ENCODE data around the gene BBLN.
"Not testable (repeated sequence)": the region's sequence is repeated elsewhere in the genome, so short reads cannot be mapped to it uniquely, and the experiment has no call there.

The BBLN gene

DNA sequence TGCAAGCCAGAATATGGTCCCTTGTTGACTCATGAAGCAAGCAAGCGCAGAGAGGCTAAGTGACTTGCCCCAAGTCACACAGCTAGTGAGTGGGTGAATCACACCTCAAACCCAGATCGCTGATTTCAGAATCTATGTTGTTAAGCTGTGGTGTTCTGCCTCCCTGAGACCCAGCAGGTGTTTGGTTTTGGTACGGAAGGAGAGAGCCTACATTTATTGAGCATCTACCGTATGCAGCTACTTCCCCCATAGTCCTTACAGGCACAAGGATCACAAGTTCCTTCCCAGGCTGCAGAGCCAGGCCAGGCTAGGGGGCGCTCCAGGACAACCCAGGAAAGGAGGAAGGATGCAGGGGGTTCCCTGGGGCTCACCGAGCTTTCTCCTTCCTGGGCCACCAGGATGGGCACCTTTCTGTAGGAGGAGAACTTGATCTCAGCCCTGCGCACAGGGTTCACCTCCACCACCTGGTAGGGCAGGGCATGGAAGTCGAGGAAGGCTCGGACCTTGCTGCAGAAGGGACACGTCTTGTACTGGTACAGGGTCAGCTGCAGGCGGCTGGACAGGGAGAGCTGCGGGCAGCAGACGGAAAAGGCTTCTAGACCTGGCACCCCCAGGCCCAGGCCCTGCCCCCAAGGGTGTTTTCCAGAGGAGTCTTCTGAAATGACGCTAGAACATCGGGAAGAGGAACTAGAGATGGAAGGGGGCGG is 35.0 kb upstream of the BBLN start:
- no peak for DNase-seq

DNA sequence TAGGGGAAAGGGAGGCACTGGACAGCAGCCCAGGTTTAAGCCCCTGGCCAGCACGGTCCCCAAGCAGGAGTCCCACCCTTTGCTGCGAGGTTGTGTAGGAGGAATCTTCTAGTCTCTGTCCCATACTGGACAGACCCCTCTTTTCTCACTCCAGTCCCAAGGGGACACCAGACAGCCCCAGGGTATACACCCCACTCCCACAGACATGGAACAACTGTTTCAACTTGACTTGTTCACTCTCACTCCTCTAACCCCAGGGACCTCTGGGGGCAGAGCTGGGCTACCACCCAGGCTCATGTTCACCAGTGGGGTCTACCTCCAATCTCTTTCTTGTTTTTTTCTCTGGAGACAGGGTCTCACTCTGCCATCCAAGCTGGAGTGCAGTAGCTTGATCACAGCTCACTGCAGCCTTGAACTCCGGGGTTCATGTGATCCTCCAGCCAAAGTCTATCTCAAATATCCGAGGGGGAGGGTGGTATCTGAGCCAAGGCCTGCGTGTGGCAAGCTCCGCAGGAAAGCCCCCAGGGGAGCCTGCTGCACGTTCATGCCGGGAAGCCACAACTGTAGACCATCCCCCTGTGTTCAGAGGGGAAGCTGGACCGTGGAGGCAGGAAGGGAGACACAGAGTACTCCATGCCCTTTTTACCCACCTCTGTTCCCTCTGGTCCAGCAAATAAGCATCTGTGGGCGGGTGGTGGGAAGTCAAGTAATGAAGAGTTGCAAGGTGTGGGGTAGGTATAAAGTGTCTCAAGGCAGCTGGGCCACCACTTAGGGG is 34.3 kb upstream of the BBLN start:
- DNase-seq, result no peak

DNA sequence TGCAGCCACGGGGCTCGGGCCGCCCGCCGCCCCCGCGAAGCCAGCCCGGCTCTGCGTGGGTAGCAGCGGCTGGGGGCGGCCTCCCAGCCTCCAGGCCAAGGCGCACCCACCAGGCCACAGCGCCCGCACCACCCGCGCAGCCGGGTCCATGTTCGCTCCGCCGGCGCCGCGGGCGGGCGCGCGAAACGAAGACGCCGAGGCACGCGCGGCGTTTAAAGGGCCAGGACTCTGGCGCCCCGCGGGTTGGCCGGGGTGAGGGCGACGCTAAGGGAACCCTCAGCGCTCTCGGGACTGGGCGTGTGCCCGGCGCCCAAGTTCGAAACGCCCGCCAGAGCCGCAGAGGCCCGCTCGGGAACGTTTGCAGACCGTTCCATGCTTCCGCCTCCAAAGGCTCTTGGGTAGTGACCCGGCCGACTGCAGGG is 32.5 kb upstream of the BBLN start, which contains the start of gene PTGES2:
Gene PTGES2, minus strand, starts transcription at position 162 of the 422 bp plus-strand sequence. Its CDS starts 12 bp downstream, at position 150.
- DNase-seq, result peak; percentile 15

DNA sequence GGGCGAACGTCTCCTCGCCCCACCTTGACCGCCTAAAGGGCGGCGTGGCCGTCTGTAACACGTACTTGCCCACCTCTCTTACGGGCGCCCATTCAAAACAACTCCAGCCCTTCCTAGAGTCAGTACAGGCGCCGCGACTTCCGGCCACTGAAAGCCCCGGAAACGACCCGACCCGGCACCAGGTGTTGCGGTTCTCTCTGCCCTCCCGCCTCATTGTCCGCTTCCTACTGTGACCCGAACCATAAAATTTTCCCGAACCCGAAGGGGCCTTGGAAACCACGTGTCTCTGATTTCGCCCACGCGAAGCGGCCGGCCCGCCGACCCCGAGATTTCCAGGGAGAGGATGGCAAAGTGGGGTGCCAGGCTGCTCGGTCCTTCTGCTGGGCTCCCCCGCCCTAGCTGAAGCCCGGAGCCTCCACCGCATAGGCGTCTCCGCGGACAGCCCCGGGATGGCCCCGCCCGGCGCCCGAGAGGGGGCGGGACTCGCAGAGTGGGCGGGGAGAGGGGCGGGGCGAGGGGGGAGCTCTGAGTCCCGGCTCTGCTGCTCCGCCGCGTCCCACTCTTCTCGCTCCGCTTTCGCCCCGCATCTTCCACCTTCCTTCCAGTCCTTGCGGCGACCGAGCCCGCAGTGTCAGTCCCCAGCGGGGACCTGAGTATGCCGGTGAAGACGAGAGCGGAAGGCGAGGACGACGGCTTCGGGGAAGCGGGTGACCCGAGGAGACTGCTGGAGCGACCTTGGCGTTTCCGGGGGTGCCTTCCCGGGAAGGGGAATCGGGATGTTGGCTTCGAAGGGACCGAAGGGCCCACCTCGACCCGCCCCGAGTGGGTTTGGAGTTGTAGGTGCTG is 31.9 kb upstream of the BBLN start:
- peak; percentile 38 for DNase-seq

DNA sequence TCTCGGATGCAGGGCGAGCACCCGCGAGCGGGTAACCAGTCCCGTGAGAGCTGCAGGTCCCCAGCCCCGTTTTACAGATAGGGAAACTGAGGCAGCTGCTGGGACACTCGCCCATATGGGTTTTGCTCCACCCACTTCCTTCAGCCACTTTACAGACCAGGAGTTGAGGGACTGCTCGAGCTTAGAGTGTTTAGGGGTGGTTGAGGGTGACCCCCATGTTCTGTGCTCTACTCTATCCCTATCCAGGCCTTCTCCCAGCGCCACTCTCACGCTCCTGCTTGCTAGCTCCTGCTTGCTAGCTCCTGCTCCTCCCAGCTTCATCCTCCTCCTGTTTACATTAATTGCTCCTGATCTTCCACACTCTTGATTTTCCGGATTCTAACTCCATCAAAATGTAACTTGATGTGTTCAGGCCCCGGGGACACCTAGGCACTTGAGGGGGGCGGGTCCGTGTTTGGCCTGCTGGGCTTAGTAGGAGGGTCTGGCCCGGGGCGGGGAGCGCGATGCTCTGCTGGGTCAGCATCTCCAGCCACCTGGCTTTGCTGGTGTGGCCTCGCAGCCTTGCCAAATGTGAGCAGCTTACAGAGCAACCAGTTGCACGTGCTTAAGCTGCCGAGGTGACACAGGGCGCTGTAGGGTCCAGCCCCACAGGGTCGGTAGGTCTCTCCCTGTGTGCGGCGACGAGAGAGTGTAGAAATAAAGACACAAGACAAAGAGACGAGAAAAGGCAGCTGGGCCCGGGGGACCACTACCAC is 31.1 kb upstream of the BBLN start:
- no peak for DNase-seq

DNA sequence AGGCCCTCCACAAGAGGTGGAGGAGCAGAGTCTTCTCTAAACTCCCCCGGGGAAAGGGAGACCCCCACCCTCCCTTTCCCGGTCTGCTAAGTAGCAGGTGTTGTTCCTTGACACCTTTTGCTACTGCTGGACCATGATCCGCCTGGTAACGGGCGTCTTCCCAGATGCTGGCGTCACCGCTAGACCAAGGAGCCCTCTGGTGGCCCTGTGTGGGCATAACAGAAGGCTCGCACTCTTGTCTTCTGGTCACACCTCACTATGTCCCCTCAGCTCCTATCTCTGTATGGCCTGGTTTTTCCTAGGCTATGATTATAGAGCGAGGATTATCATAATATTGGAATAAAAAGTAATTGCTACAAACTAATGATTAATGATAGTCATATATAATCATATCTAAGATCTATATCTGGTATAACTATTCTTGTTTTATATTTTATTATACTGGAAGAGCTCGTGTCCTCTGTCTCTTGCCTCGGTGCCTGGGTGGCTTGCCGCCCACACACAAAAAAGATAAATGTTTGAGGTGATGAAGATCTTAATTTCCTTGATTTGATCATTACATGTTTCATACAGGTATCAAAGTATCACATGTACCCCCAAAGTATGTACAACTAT is 30.0 kb upstream of the BBLN start:
- not testable (repeated sequence) for DNase-seq

DNA sequence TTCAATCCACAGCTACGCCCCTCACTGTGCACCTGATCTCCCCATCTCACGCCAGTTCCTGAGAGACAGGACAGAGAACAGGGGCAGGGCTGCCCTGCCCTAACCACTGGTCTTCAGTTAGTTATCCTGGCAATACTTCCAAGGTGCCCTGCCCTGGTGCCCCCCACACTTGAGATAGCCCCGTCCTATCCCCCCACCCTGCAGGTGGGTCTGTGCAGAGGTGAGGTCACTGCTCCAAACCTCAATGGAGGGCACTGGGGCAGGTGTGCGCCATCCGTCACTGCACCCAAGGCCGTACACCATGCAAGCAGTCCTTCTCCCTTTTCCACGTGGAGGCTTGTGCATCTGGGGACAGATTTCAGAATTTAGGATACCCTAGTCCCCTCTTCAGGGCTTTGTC is 29.4 kb upstream of the BBLN start:
- not testable (repeated sequence) for DNase-seq

DNA sequence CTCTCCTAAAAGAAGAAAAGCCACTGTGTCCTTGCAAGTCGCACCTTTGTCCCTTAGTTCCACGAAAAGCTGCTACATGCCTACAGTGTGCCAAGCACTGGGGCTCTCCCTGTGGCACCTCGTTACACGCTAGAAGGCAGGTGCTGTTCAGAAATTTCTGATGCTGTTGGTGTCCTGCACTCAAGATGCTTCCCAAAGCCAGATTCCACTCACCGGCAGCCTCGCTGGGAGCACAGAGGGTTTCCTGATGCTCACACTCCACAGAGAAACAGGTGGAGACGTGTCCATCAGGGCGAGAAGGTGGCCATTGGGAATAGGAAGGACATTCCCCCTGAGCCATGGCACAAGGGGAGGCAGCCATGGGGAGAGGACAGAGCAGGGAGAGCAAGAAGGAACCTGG is 28.7 kb upstream of the BBLN start:
- DNase-seq, result not testable (repeated sequence)

DNA sequence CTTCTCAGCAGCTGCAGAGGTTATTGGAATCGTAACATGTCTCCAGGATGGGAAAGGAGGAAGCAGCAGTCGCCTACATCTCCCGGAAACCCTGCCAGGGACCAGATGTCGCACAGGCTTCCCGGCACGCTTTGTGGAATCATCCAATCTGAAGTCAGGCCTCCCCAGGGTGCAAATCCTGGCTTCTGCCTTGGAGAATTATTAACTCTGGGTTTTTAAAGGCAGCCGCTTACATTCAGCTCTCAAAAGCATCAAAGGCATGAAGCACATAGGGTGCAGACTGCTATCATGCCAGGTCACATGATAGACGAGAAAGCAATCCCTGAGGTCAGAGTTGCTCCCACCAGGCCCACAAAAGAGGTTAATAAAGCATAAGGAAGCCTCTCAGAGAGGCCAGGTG is 27.9 kb upstream of the BBLN start:
- not testable (repeated sequence) for DNase-seq

DNA sequence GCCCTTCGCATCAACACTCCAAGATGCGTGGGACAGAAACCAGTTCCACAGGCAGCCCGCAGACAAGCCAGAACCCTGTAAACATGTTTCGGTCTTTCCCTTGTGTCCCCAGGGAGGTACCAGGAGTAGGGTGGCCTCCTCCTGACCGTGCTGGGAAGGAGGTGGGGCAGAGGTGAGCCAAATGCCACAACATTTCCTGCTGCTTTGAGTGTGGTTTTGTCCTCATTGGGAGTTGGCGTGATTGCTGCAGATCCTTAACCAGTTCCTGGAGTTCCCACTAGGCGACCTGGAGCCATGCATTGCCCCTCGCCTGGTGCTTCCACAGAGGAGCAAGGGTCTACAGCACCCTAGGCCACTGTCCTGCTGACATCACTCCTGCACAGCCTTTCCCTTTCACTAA is 24.5 kb upstream of the BBLN start:
- not testable (repeated sequence) for DNase-seq

DNA sequence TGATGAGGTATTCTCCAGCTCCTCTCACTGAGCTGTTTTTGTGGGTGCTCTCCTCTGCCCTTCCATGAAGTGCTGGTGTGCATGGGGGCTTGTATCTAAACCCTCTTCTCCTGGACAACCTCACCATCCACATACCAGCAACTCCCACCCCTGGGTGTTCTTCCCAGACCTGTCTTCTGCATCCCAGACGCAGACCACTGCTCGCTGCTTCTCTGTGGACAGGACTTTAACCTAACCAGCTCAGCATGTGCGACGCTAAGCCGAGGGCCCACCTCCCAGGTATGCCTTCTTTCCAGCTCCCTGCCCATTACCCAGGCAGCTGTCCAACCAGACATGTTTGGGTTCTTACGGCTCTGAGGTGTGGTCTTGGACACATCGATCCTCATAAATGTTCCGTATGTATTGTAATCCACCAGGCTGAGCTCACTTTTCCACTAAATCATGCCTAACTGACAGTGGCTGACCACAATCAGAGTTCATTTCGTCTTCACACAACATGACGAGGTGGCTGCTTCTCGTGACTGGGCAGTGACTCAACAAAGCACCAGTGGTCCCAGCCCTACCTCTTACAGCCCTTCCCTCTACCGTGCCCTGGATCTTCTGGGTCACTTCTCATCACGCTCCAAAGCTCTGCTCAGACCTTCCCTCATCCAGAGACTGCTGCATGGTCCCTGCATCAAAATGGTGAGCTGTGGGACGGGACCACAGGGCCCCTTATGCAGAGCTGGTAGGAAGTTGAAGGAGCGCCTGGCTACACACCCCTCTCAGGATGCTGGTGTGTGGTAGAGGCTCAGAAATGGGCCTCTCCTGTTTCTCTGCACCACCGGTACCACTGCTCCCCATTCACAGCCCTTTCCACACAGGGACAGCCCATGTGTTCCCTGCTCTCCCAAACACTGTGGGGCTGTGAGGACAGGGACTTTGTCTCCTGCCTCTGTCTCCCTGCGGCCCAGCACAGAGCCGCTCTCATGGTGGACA is 23.0 kb upstream of the BBLN start:
- DNase-seq, result no peak

DNA sequence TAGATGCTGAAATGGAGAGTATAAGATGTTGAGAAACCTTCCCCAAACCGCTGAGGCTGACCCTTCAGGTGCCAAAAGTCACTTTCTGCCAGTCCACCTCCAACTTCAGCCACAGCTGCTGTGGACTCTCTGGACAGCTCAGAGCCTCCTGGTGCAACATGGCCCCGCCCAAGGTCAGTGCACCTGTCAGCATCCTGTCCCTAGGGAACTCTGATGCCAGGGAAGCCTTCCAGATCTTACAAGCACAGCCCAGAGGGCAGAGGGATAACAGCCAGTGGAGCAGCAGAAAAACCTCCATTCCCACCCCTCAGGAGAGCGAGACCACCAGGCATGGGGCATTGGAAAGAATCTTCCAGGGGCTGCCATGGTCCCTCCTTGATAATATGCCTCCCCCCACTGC is 22.1 kb upstream of the BBLN start:
- no peak for DNase-seq

DNA sequence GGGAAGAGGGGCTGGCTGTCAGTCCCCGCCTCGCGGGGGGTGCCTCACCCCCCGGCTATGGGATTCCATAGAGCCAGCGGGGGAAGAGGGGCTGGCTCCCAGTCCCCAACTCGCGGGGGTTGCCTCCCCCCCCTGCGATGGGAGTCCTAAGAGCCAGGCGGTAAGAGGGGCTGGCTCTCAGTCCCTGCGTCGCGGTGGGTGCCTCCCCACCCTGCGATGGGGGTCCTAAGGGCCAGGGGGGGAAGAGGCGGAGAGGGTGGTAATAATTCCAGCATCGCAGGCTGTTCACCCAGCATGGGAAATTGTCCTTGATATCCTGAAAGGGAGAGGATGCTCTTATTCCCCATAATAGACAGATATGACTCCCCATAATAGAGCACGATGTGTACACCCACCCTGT is 20.4 kb upstream of the BBLN start:
- no peak for DNase-seq

DNA sequence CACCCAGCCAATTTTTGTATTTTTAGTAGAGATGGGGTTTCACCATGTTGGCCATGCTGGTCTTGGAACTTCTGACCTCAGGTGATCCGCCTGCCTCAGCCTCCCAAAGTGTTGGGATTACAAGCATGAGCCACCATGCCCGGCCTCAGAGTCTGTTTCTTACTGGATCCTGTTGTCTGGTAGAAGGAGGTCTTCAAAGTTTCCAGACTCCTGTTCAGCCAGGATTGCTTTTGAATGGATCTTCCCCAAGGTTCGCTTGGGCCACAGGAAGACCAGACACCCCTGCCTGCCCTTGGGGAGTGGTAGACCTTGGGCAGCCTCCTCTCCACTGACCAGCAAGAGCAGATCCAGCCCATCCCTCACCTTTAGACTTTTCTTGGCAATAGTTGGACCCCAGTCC is 18.5 kb upstream of the BBLN start:
- DNase-seq, result no peak

DNA sequence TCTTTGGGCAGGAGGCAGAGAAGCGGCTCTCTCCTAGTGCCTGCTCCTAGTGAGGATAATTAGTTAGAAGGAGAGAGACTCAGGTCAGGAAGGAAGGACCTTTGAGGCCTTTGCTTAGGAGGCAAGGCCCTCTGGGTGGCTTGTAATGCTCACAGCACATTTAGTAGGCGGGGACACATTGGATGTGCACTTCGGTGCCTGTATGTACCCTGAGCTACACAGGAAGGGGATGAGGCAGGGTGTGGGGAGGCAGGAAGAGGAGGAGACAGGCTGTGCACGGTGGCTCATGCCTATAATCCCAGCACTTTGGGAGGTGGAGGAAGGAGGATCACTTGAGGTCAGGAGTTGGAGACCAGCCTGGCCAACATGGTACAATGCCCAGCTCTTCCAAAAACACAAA is 18.0 kb upstream of the BBLN start:
- DNase-seq, result no peak

DNA sequence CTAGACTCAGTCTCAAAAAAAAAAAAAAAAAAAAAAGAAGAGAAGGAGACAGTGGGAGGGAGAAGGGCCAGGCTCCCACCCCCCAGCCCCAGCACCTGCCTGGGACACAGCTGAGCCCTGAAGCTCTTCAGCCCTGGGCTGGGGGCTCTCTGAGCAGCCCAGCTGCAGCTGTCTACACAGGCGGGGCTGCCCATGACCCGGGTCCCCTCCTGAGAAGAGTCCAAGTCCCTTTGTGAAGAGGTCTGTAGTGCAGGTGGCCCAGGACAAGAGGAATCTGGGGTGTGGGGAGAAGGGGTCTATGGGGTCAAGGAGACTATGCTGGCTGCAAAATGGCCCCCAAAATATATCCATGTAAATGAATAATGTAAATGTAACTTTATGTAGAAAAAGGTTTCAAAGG is 17.5 kb upstream of the BBLN start:
- no peak for DNase-seq

DNA sequence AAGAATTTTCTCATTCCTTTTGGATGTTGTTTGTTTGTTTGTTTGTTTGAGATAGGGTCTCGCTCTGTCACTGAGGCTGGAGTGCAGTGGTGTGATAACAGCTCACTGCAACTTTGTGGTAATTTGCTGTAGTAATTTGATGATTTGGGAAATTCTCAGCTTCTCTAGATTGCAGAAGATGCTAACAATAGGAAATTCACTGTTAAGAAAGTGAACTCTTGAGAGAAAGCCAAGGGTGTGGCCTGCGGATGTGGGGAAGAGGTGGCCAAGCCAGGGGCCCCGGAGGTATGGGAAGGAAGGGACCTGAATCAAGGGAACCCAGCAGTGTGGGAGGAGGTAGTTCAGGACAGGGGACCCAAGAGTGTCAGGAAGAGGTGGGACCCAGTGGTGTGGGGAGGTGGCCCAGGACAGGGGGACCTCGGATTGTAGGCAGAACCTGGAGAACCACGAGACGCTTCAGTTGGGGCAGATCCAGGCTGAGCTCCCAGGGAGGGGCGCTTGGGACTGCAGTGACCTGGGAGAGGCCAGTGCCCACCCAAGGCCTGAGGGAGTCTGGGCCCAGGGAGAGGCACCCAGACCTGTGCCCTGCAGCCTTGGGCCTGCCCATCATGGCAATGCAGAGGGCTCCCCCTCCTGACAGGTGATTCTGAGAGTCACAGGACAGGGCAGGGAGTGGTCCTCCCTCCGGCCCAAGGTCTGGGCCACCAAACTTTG is 16.4 kb upstream of the BBLN start:
- DNase-seq, result no peak

DNA sequence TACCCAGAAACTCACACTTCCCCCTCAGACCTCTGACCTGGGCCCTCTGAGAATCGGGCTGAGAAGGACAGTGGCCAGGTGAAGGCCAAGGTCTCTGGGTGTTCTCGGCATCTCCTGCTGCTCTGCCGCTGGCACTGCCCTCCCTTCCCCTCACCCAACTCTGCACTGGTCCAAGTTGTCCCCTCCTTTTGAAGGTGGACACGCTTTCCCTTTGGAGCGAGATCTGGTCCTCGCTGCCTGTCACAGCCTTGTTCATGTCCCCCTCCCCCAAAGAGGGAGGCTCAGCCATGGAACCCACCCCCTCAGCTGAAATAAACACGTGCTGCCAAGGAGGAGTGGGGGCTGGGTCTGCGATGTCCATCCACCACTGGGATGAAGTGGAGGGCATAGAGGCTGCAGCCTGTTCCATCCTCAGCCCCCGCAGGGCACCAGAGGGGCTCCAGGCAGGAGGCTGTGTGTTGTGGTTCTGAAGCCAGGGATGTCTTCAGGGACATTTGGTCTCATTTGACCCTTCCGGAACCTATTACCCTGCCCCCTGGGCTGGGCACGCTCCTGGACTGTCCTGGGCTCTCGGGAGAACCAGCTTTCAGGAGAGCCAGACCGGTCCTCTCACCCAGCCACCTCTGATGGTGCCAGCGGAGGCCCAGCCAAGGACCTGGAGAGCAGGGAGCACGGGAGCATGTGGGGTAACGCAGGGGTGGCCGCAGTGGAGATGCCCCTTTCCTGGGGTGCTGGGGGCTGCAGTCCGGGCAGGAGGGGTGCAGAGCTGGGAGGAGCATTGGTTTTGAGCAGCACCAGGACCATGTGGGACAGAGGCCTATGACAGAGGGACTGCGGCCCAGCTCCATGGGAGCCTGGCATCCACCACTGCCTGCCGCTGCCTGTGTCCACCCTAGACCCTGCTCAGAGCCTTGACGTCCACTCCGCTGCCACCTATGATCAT is 15.6 kb upstream of the BBLN start:
- DNase-seq, result no peak

DNA sequence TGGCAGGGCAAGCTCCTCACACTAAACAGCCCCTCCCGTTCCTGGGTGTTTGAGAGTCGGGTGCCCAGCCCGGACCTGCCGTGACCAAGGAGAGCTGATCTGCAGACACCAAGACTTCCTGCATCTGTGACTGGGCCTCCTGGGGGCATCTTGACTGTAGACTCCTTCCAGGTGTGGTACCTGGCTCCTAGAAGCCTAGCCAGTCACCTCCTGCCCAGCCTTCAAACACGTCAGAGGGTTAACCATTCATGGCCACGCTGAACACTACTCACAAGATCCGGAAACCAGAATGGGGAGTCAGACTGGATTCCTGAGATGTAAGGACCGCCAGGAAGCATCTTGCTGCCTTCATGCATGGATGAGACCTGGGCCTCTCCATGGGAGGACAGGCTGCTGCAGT is 14.5 kb upstream of the BBLN start:
- DNase-seq, result no peak
